Glutamatergic neuron (in vitro differentiated cells): ENCODE data around the gene NENF. TPM values are rescaled to one million over a fixed set of nuclear protein-coding genes. Genes with fewer than 3 reads are reported as not detected.

Source experiments
- DNase-seq: peaks from one replicate; pipeline ENCODE4 v3.0.0; 2022
- H3K27ac Mint-ChIP-seq: one replicate; pipeline ENCODE4 v1.8.0; 2020; ENCODE audit warnings: mild to moderate bottlenecking, mixed read lengths, inconsistent platforms; ENCODE audit not compliant: unreplicated experiment
- H3K27me3 Mint-ChIP-seq: one replicate; pipeline ENCODE4 v1.8.0; 2020; ENCODE audit warnings: mild to moderate bottlenecking, moderate library complexity, mixed read lengths, inconsistent platforms; ENCODE audit not compliant: unreplicated experiment
- H3K36me3 Mint-ChIP-seq: one replicate; pipeline ENCODE4 v1.8.0; 2020; ENCODE audit warnings: mild to moderate bottlenecking, mixed read lengths, inconsistent platforms; ENCODE audit not compliant: unreplicated experiment
- H3K4me1 Mint-ChIP-seq: one replicate; pipeline ENCODE4 v1.8.0; 2020; ENCODE audit warnings: mild to moderate bottlenecking, low read depth, mixed read lengths, inconsistent platforms; ENCODE audit not compliant: unreplicated experiment
- H3K4me3 Mint-ChIP-seq: one replicate; pipeline ENCODE4 v1.8.0; 2020; ENCODE audit warnings: mild to moderate bottlenecking, mixed read lengths, inconsistent platforms; ENCODE audit not compliant: unreplicated experiment
- H3K9me3 Mint-ChIP-seq: one replicate; pipeline ENCODE4 v1.8.0; 2020; ENCODE audit warnings: mild to moderate bottlenecking, moderate library complexity, mixed read lengths, inconsistent platforms; ENCODE audit not compliant: unreplicated experiment
- total RNA-seq: library from RNA; stranded (reverse); fragmentation: NEBNext Ultra II Directional; extraction: Animal tissue kit (Norgen Biotek cat#: 25700); gene quantifications from one replicate; pipeline ENCODE4 v1.2.1, GENCODE V29; 2021; ENCODE audit not compliant: unreplicated experiment
- TF ChIP-seq, protein P1 (sequence below): fragments of 200-600 bp; sonication (generic); IDR thresholded peaks from one replicate; pipeline ENCODE4 v1.5.0; 2021; ENCODE audit not compliant: partially characterized antibody, unreplicated experiment

NENF gene
- total RNA-seq, 1 donor from 2014 or later, result 5.2 TPM

DNA sequence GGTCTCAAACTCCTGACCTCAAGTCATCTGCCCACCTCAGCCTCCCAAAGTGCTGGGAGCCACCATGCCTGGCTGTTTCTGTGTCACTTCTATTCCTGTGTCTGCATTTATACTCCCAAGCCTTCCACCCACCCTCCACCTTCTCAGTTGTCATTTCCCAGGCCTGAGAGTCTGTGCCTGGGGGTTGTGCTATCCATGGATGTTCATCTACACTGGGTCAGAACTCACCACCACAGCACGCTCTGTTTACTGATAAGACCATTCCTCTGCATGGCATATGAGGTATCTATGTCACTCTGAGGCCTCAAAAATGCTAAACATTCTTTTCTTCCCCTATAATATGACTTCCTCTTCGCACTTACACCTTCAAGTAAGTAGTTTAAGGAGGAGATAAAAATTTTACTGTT lies 6.1 kb downstream of the NENF start:
- H3K4me1 Mint-ChIP-seq, result no peaks in the 10 kb centered on the region
- TF ChIP-seq, protein P1, sequence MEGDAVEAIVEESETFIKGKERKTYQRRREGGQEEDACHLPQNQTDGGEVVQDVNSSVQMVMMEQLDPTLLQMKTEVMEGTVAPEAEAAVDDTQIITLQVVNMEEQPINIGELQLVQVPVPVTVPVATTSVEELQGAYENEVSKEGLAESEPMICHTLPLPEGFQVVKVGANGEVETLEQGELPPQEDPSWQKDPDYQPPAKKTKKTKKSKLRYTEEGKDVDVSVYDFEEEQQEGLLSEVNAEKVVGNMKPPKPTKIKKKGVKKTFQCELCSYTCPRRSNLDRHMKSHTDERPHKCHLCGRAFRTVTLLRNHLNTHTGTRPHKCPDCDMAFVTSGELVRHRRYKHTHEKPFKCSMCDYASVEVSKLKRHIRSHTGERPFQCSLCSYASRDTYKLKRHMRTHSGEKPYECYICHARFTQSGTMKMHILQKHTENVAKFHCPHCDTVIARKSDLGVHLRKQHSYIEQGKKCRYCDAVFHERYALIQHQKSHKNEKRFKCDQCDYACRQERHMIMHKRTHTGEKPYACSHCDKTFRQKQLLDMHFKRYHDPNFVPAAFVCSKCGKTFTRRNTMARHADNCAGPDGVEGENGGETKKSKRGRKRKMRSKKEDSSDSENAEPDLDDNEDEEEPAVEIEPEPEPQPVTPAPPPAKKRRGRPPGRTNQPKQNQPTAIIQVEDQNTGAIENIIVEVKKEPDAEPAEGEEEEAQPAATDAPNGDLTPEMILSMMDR, result no peak
- H3K27me3 Mint-ChIP-seq, result peaks cover 4% of the 10 kb centered on the region
- no peaks in the 10 kb centered on the region for H3K36me3 Mint-ChIP-seq
- H3K27ac Mint-ChIP-seq, result no peak overlapping the region
- peaks cover 2% of the 10 kb centered on the region for H3K9me3 Mint-ChIP-seq
- DNase-seq, result no peak
- no peak overlapping the region for H3K4me3 Mint-ChIP-seq

DNA sequence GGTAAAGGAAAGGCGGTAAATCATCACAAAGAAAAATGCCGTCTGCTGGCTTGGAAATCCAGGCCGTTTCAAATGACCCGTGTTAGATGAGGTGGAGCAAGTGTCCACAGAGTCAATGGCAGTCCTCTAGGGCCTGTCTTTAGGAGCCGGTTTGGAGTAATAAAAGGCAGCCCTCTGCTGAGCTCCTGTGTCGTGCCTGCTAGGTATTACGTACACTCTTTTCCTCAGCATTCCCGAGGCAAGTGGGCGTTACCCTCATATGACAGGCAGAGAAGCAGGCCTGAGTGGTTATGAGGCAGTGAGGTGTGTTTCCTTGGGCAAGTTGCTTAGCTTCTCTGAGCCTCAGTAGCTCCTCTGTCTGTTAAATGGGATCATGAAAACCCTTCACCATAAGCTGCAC lies 7.7 kb downstream of the NENF start:
- Mint-ChIP-seq H3K4me1 (no peaks in the 10 kb centered on the region), H3K27me3 (peaks cover 3% of the 10 kb centered on the region), H3K9me3 (no peaks in the 10 kb centered on the region), H3K36me3 (no peaks in the 10 kb centered on the region), H3K27ac (no peak overlapping the region), H3K4me3 (no peak overlapping the region)
- TF ChIP-seq, protein P1, result no peak
- no peak for DNase-seq

DNA sequence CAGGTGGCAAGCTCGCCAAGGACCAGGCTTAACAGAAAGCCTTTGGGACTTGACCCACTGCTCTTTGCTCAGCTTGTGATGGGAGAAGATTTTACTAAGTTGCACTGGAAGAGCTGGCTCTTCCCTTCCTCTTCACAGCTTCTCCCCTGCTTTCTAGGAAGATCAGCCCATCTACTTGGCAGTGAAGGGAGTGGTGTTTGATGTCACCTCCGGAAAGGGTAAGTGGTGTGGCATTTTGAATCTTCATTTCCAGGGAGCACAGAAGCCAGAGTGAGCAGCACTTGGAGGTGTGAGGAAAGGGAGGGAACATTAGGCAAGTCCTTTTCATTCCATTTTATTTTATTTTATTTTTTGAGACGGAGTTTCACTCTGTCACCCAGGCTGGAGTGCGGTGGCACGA lies 9.7 kb downstream of the NENF start:
- H3K4me1 Mint-ChIP-seq, result no peaks in the 10 kb centered on the region
- DNase-seq, result no peak
- no peaks in the 10 kb centered on the region for H3K9me3 Mint-ChIP-seq
- H3K4me3 Mint-ChIP-seq, result no peak overlapping the region
- peaks cover 3% of the 10 kb centered on the region for H3K27me3 Mint-ChIP-seq
- no peak overlapping the region for H3K27ac Mint-ChIP-seq
- TF ChIP-seq, protein P1, result no peak
- H3K36me3 Mint-ChIP-seq, result no peaks in the 10 kb centered on the region

DNA sequence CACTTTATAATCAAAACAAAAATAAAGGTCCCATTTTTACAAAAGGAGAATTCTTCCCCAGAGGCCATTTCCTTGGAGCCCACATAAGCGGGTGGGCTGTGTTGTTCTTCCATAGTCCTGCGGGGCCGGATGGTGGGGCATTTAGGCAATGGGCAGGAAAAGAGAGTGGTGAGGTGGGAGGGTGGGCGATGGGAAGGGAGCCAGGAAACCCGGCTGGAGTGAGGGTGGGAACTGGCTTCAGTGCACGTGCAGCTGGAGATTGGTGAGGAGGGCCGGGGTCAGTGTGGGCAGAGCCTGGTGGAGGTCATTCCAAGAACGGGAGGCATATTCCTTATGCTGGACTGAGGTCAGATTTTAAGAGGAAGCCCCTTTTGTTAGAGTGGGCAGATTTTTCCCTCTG lies 13.6 kb downstream of the NENF start:
- Mint-ChIP-seq H3K36me3 (no peaks in the 10 kb centered on the region), H3K4me1 (peaks cover 9% of the 10 kb centered on the region), H3K27me3 (peaks cover 1% of the 10 kb centered on the region), H3K9me3 (no peaks in the 10 kb centered on the region), H3K4me3 (no peak overlapping the region), H3K27ac (no peak overlapping the region)
- DNase-seq, result no peak
- TF ChIP-seq, protein P1, result no peak

DNA sequence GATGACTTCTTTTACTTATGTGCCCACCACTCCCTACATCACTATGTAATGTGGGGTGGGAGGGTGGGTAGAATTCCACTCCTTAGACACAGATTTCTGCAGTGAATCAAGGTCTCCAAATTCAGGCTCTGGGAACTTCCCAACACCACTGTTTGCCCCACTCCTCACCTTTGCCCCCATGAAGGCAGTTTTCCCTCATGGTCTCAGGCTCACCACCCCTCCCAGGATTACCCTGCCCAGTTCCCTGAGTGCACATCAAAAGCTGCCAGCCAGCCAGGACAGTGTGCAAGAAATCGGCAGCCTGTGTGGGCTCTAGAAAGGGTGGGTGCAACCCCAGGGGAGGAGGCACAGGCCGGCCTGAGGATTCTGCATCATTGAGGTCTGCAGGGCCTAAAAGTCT lies 14.8 kb downstream of the NENF start:
- Mint-ChIP-seq H3K9me3 (no peaks in the 10 kb centered on the region), H3K4me3 (no peak overlapping the region), H3K27me3 (peaks cover 1% of the 10 kb centered on the region), H3K36me3 (no peaks in the 10 kb centered on the region), H3K4me1 (peaks cover 13% of the 10 kb centered on the region), H3K27ac (no peak overlapping the region)
- no peak for DNase-seq
- TF ChIP-seq, protein P1, result no peak
